Ishikawa (cell line): Measurements from ENCODE around the gene PSD.

ENCODE experiments used
- CEBPB ChIP-seq: IDR thresholded peaks from 2 replicates; pipeline ENCODE4 v1.6.1; 2012
- CREB1 ChIP-seq: IDR thresholded peaks from 2 replicates; pipeline ENCODE4 v1.6.1; 2012; ENCODE audit warnings: low read depth
- EGR1 ChIP-seq: IDR thresholded peaks from 2 replicates; pipeline ENCODE4 v1.6.1; 2012
- EP300 ChIP-seq: IDR thresholded peaks from 2 replicates; pipeline ENCODE4 v1.6.1; 2012; ENCODE audit warnings: borderline replicate concordance
- FOXM1 ChIP-seq: IDR thresholded peaks from 2 replicates; pipeline ENCODE4 v1.6.1; 2012; ENCODE audit warnings: low read depth, borderline replicate concordance
- MAX ChIP-seq: IDR thresholded peaks from 2 replicates; pipeline ENCODE4 v1.6.1; 2012
- NFIC ChIP-seq: IDR thresholded peaks from 2 replicates; pipeline ENCODE4 v1.6.1; 2012
- RAD21 ChIP-seq: IDR thresholded peaks from 2 replicates; pipeline ENCODE4 v1.6.1; 2012; ENCODE audit warnings: low read depth
- REST ChIP-seq: IDR thresholded peaks from 2 replicates; pipeline ENCODE4 v1.6.1; 2012; ENCODE audit warnings: low read depth, mild to moderate bottlenecking
- TAF1 ChIP-seq: IDR thresholded peaks from 2 replicates; pipeline ENCODE4 v1.6.1; 2012; ENCODE audit warnings: low read depth, mild to moderate bottlenecking
- TCF12 ChIP-seq: IDR thresholded peaks from 2 replicates; pipeline ENCODE4 v1.6.1; 2012; ENCODE audit warnings: low read depth
- TEAD4 ChIP-seq: IDR thresholded peaks from 2 replicates; pipeline ENCODE4 v1.6.1; 2012
- USF1 ChIP-seq: IDR thresholded peaks from 2 replicates; pipeline ENCODE4 v1.6.1; 2012
- YY1 ChIP-seq: IDR thresholded peaks from 2 replicates; pipeline ENCODE4 v1.6.1; 2012; ENCODE audit warnings: low read depth
- ZBTB7A ChIP-seq: IDR thresholded peaks from 2 replicates; pipeline ENCODE4 v1.6.1; 2012; ENCODE audit warnings: low read depth

The PSD gene

DNA sequence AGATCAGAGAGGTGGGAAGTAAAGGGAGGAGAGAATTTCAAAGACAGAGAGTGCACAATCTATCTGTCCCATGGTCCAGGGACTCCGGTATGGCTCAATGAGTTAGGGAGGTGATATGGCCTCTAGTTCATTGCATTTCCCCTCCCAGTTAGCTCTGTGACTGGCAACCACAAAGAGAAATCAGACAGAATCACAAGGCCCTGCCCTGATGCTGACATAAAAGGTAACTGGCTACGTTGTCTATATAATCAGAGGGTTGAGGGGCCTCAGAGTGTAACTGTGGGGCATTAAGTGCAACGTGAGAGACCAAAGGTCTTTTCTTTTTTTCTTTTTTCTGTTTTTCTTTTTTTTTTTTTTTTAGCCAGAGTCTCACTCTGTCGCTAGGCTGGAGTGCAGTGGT lies 40.1 kb upstream of the PSD start:
- TF ChIP-seq TEAD4 (no peak), ZBTB7A (no peak), USF1 (no peak), EP300 (no peak), CREB1 (no peak), YY1 (no peak), EGR1 (no peak), CEBPB (no peak), RAD21 (no peak), REST (no peak), FOXM1 (no peak), NFIC (no peak), TCF12 (no peak), TAF1 (no peak), MAX (no peak)

DNA sequence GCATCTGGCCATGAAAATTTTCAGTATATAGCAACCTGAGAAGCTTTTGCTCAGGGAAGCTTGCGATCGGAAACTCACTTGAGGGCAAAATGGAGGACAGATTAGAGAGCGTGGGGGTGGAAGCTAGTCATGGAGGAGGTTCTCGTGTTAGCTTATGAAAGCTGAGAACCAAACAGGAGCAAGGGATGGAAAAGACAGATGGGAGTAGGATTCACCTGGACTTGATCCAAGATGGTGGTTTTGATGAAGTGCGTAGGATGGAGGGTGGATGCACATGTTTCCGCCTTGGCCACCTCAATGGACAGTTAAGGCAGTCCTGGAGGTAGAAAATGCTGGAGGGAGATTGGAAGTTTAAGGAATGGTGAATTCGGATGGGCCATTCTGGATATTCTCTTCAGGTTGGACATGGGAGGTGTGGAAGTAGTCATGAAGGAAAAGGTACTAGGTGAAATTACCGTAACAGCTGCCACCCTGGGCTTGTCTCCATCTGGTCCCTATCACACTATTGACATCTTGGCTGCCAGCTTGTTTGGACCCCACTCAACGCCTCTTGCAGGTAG lies 39.1 kb upstream of the PSD start:
- TF ChIP-seq EGR1 = no peak
- no peak for TF ChIP-seq ZBTB7A
- TF ChIP-seq REST = no peak
- TF ChIP-seq NFIC = no peak
- TF ChIP-seq TEAD4 = no peak
- TF ChIP-seq CEBPB = no peak
- no peak for TF ChIP-seq RAD21
- no peak for TF ChIP-seq CREB1

- TF ChIP-seq TCF12 (no peak), ZBTB7A (no peak), RAD21 (no peak), FOXM1 (no peak), USF1 (no peak), REST (no peak), CREB1 (no peak), YY1 (no peak), EP300 (no peak), MAX (no peak), CEBPB (no peak), EGR1 (no peak), NFIC (no peak), TAF1 (no peak)
These were observed 37.4 kb upstream of the PSD start for GRCh38 chr10:102455893-102456471.

GRCh38 chr10:102453502-102453901 lies 34.9 kb upstream of the PSD start:
- TF ChIP-seq FOXM1 (no peak), REST (no peak), EGR1 (no peak), TCF12 (no peak), RAD21 (no peak), EP300 (no peak), CREB1 (no peak), TEAD4 (no peak), ZBTB7A (no peak), TAF1 (no peak), USF1 (no peak), YY1 (no peak), CEBPB (no peak), MAX (no peak), NFIC (no peak)
